ENCODE results near the gene DGKG. TPM values are rescaled to one million over a fixed set of nuclear protein-coding genes. Genes with fewer than 3 reads are reported as not detected.

Gene DGKG
- polyA plus RNA-seq, 3 donors, result 4.2 to 9.2 (median 4.3) TPM

- Histone ChIP-seq H3K4me1 (ENCODE audit: control insufficient read depth in 1 of 2, insufficient read depth in 2 of 2, low read length in 2 of 2) (no peaks in the 10 kb centered on the region), H3K9me3 (replicated peaks in 1 of 2; ENCODE audit: control insufficient read depth in 1 of 2, insufficient read depth in 1 of 2, low read length in 2 of 2) (no peaks in the 10 kb centered on the region), H2AFZ (ENCODE audit: insufficient read depth, low read depth, low read length, poor library complexity, severe bottlenecking) (no peak overlapping the region), H3K27ac (ENCODE audit: low read depth in 1 of 2, low read length in 2 of 2) (no peak overlapping the region), H3K79me2 (ENCODE audit: insufficient read depth, low read length) (no peaks in the 10 kb centered on the region), H3K27me3 (ENCODE audit: control insufficient read depth in 2 of 2, insufficient read depth in 2 of 2, low read length in 2 of 2) (no peaks in the 10 kb centered on the region), H3K36me3 (replicated peaks in 1 of 2; ENCODE audit: control insufficient read depth in 1 of 2, insufficient read depth in 2 of 2, low read length in 2 of 2) (no peaks in the 10 kb centered on the region), H3K4me3 (replicated peaks in 1 of 3; ENCODE audit: low read depth in 2 of 3, low read length in 3 of 3) (no peak overlapping the region), H3K9ac (ENCODE audit: insufficient read depth, low read length, poor library complexity, severe bottlenecking) (no peak overlapping the region), H3K4me2 (replicated peaks; ENCODE audit: extremely low read depth, low read length, poor library complexity, severe bottlenecking) (no peak overlapping the region), H4K20me1 (ENCODE audit: insufficient read depth, low read length) (no peaks in the 10 kb centered on the region)
- 81% methylated on average over 10 of the region's 15 CpGs for WGBS (ENCODE audit: insufficient coverage)
- Mint-ChIP-seq H3K27ac (no peak overlapping the region), H3K36me3 (peaks cover 14 to 17% of the 10 kb centered on the region in 2 donors), H3K4me3 (no peak overlapping the region), H3K4me1 (peaks cover 8% of the 10 kb centered on the region), H3K27me3 (ENCODE audit: low read depth in 3 of 3) (peaks cover 0 to 9% (median 2%) of the 10 kb centered on the region in 3 donors), H3K9me3 (no peaks in the 10 kb centered on the region)
- no peak for DNase-seq
- TF ChIP-seq, protein P1, sequence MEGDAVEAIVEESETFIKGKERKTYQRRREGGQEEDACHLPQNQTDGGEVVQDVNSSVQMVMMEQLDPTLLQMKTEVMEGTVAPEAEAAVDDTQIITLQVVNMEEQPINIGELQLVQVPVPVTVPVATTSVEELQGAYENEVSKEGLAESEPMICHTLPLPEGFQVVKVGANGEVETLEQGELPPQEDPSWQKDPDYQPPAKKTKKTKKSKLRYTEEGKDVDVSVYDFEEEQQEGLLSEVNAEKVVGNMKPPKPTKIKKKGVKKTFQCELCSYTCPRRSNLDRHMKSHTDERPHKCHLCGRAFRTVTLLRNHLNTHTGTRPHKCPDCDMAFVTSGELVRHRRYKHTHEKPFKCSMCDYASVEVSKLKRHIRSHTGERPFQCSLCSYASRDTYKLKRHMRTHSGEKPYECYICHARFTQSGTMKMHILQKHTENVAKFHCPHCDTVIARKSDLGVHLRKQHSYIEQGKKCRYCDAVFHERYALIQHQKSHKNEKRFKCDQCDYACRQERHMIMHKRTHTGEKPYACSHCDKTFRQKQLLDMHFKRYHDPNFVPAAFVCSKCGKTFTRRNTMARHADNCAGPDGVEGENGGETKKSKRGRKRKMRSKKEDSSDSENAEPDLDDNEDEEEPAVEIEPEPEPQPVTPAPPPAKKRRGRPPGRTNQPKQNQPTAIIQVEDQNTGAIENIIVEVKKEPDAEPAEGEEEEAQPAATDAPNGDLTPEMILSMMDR (IDR thresholded peaks at IDR 0.05), result no peak
- intact Hi-C loops (cut with micrococcal nuclease), result no loop called here
Observed at GRCh38 chr3:186137051-186137685, 224.9 kb downstream of the DGKG start.

DNA sequence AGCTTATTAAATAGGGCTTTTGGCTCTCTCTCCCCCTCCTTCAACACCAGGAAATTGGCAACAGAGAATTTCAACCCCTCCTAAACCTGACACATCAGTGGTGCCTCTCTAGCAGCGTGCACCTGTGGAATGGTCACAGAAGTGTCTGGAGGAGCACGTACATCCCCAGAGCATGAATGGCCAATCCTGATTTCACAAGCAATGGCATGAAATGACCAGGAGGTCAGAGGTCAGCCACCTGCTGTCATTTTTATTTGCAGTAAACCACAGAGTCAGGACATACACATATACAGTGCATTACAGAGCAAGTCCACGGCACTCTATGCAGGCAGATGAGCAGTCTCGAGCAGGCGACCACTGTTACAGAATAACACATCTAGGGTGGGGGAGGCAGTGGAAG is 228.1 kb downstream of the DGKG start:
- Mint-ChIP-seq H3K4me3 (no peak overlapping the region), H3K9me3 (no peaks in the 10 kb centered on the region), H3K36me3 (peaks cover 7 to 10% of the 10 kb centered on the region in 2 donors), H3K27me3 (ENCODE audit: low read depth in 3 of 3) (peaks cover 0 to 6% (median 0%) of the 10 kb centered on the region in 3 donors), H3K4me1 (peaks cover 8% of the 10 kb centered on the region), H3K27ac (peak overlapping the region in 1 of 7 donors; percentile 61)
- Histone ChIP-seq H3K27me3 (ENCODE audit: control insufficient read depth in 2 of 2, insufficient read depth in 2 of 2, low read length in 2 of 2) (no peaks in the 10 kb centered on the region), H2AFZ (ENCODE audit: insufficient read depth, low read depth, low read length, poor library complexity, severe bottlenecking) (no peak overlapping the region), H3K4me1 (ENCODE audit: control insufficient read depth in 1 of 2, insufficient read depth in 2 of 2, low read length in 2 of 2) (no peaks in the 10 kb centered on the region), H3K79me2 (ENCODE audit: insufficient read depth, low read length) (no peaks in the 10 kb centered on the region), H3K27ac (ENCODE audit: low read depth in 1 of 2, low read length in 2 of 2) (no peak overlapping the region), H3K9me3 (replicated peaks in 1 of 2; ENCODE audit: control insufficient read depth in 1 of 2, insufficient read depth in 1 of 2, low read length in 2 of 2) (no peaks in the 10 kb centered on the region), H4K20me1 (ENCODE audit: insufficient read depth, low read length) (no peaks in the 10 kb centered on the region), H3K36me3 (replicated peaks in 1 of 2; ENCODE audit: control insufficient read depth in 1 of 2, insufficient read depth in 2 of 2, low read length in 2 of 2) (no peaks in the 10 kb centered on the region), H3K9ac (ENCODE audit: insufficient read depth, low read length, poor library complexity, severe bottlenecking) (no peak overlapping the region), H3K4me3 (replicated peaks in 1 of 3; ENCODE audit: low read depth in 2 of 3, low read length in 3 of 3) (no peak overlapping the region), H3K4me2 (replicated peaks; ENCODE audit: extremely low read depth, low read length, poor library complexity, severe bottlenecking) (no peak overlapping the region)
- WGBS (ENCODE audit: insufficient coverage), result 97% methylated on average over 3 of the region's 5 CpGs
- TF ChIP-seq, protein P1 (IDR thresholded peaks at IDR 0.05), result no peak
- DNase-seq, result no peak
- intact Hi-C loops (cut with micrococcal nuclease), result no loop called here
